ENCODE measurements around the gene SNAI1.

SNAI1 gene

GRCh38 chr20:50029083-50029696, 46.4 kb downstream of the SNAI1 start:
- H3K79me2 ChIP-seq (ENCODE audit: insufficient read depth, low read length): no peaks in the 10 kb centered on the region
- no peaks in the 10 kb centered on the region for H4K20me1 ChIP-seq (ENCODE audit: low read depth, low read length)
- no peak overlapping the region for H3K27ac ChIP-seq (ENCODE audit: low read depth, low read length)
- H3K36me3 ChIP-seq (ENCODE audit: low read length): no peaks in the 10 kb centered on the region
- no peak overlapping the region for H3K4me2 ChIP-seq (ENCODE audit: low read depth, low read length, poor library complexity, severe bottlenecking)
- no peaks in the 10 kb centered on the region for H3F3A ChIP-seq (ENCODE audit: insufficient read depth)
- H2AFZ ChIP-seq (ENCODE audit: low read depth, low read length, severe bottlenecking): no peak overlapping the region
- H3K9ac ChIP-seq (ENCODE audit: low read length): no peak overlapping the region
- no peak for TF ChIP-seq EZH2phosphoT487 (conservative IDR thresholded peaks at IDR 0.05; ENCODE audit: low read length)
- TF ChIP-seq, protein P1, sequence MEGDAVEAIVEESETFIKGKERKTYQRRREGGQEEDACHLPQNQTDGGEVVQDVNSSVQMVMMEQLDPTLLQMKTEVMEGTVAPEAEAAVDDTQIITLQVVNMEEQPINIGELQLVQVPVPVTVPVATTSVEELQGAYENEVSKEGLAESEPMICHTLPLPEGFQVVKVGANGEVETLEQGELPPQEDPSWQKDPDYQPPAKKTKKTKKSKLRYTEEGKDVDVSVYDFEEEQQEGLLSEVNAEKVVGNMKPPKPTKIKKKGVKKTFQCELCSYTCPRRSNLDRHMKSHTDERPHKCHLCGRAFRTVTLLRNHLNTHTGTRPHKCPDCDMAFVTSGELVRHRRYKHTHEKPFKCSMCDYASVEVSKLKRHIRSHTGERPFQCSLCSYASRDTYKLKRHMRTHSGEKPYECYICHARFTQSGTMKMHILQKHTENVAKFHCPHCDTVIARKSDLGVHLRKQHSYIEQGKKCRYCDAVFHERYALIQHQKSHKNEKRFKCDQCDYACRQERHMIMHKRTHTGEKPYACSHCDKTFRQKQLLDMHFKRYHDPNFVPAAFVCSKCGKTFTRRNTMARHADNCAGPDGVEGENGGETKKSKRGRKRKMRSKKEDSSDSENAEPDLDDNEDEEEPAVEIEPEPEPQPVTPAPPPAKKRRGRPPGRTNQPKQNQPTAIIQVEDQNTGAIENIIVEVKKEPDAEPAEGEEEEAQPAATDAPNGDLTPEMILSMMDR (IDR thresholded peaks at IDR 0.05; ENCODE audit: insufficient read depth, low read length, poor library complexity, severe bottlenecking): no peak
- no peak overlapping the region for H3K4me3 ChIP-seq (ENCODE audit: insufficient read depth, low read length, poor library complexity, severe bottlenecking)
- no peaks in the 10 kb centered on the region for H3K9me3 ChIP-seq (ENCODE audit: insufficient read depth, low read length)
- H3K9me2 ChIP-seq (replicated peaks; ENCODE audit: insufficient read depth, low read length): no peaks in the 10 kb centered on the region
- H3K27me3 ChIP-seq (ENCODE audit: low read length): no peaks in the 10 kb centered on the region

GRCh38 chr20:50029697-50030461, 47.1 kb downstream of the SNAI1 start:
- H3K27ac ChIP-seq (ENCODE audit: low read depth, low read length): no peak overlapping the region

GRCh38 chr20:50032955-50033666, 50.3 kb downstream of the SNAI1 start:
- no peak overlapping the region for H3K4me2 ChIP-seq (ENCODE audit: low read depth, low read length, poor library complexity, severe bottlenecking)
- H3K9me3 ChIP-seq (ENCODE audit: insufficient read depth, low read length): no peaks in the 10 kb centered on the region
- no peaks in the 10 kb centered on the region for H3K27me3 ChIP-seq (ENCODE audit: low read length)
- H3K27ac ChIP-seq (ENCODE audit: low read depth, low read length): no peak overlapping the region
- H3F3A ChIP-seq (ENCODE audit: insufficient read depth): no peaks in the 10 kb centered on the region
- no peaks in the 10 kb centered on the region for H3K36me3 ChIP-seq (ENCODE audit: low read length)
- H3K79me2 ChIP-seq (ENCODE audit: insufficient read depth, low read length): no peaks in the 10 kb centered on the region
- H3K9me2 ChIP-seq (replicated peaks; ENCODE audit: insufficient read depth, low read length): no peaks in the 10 kb centered on the region
- TF ChIP-seq, protein P1 (IDR thresholded peaks at IDR 0.05; ENCODE audit: insufficient read depth, low read length, poor library complexity, severe bottlenecking): no peak
- TF ChIP-seq EZH2phosphoT487 (conservative IDR thresholded peaks at IDR 0.05; ENCODE audit: low read length): no peak
- H3K9ac ChIP-seq (ENCODE audit: low read length): no peak overlapping the region
- H2AFZ ChIP-seq (ENCODE audit: low read depth, low read length, severe bottlenecking): no peak overlapping the region
- H3K4me3 ChIP-seq (ENCODE audit: insufficient read depth, low read length, poor library complexity, severe bottlenecking): no peak overlapping the region
- H4K20me1 ChIP-seq (ENCODE audit: low read depth, low read length): no peaks in the 10 kb centered on the region

More at GRCh38 chr20:50029697-50030461, 47.1 kb downstream of the SNAI1 start:
- Histone ChIP-seq H4K20me1 (ENCODE audit: low read depth, low read length) (no peaks in the 10 kb centered on the region), H3K79me2 (ENCODE audit: insufficient read depth, low read length) (no peaks in the 10 kb centered on the region), H3F3A (ENCODE audit: insufficient read depth) (no peaks in the 10 kb centered on the region), H2AFZ (ENCODE audit: low read depth, low read length, severe bottlenecking) (no peak overlapping the region), H3K27me3 (ENCODE audit: low read length) (no peaks in the 10 kb centered on the region), H3K4me3 (ENCODE audit: insufficient read depth, low read length, poor library complexity, severe bottlenecking) (no peak overlapping the region), H3K9me2 (replicated peaks; ENCODE audit: insufficient read depth, low read length) (no peaks in the 10 kb centered on the region), H3K9ac (ENCODE audit: low read length) (no peak overlapping the region), H3K9me3 (ENCODE audit: insufficient read depth, low read length) (no peaks in the 10 kb centered on the region), H3K4me2 (ENCODE audit: low read depth, low read length, poor library complexity, severe bottlenecking) (no peak overlapping the region), H3K36me3 (ENCODE audit: low read length) (no peaks in the 10 kb centered on the region)
- no peak for TF ChIP-seq EZH2phosphoT487 (conservative IDR thresholded peaks at IDR 0.05; ENCODE audit: low read length)
- TF ChIP-seq, protein P1 (IDR thresholded peaks at IDR 0.05; ENCODE audit: insufficient read depth, low read length, poor library complexity, severe bottlenecking): no peak
